RPMI7951 (cell line): ENCODE data around the gene ARHGAP26. TPM values are rescaled to one million over a fixed set of nuclear protein-coding genes. Genes with fewer than 3 reads are reported as not detected.

Experiments used
- DNase-seq: peaks from one replicate; pipeline ENCODE4 v3.0.0-alpha.2; 2012; ENCODE audit warnings: low read depth
- total RNA-seq: library from RNA; depleted of rRNA; stranded (reverse); fragments of >200 nt; shearing (Covaris generic); gene quantifications from 2 replicates; pipeline ENCODE4 v1.2.3, GENCODE V29; 2014

The ARHGAP26 gene
- total RNA-seq, 1 experiment from 2014 or later: 1.1 TPM

GRCh38 chr5:142829801-142830220, 59.6 kb downstream of the ARHGAP26 start:
- DNase-seq: no peak

DNA sequence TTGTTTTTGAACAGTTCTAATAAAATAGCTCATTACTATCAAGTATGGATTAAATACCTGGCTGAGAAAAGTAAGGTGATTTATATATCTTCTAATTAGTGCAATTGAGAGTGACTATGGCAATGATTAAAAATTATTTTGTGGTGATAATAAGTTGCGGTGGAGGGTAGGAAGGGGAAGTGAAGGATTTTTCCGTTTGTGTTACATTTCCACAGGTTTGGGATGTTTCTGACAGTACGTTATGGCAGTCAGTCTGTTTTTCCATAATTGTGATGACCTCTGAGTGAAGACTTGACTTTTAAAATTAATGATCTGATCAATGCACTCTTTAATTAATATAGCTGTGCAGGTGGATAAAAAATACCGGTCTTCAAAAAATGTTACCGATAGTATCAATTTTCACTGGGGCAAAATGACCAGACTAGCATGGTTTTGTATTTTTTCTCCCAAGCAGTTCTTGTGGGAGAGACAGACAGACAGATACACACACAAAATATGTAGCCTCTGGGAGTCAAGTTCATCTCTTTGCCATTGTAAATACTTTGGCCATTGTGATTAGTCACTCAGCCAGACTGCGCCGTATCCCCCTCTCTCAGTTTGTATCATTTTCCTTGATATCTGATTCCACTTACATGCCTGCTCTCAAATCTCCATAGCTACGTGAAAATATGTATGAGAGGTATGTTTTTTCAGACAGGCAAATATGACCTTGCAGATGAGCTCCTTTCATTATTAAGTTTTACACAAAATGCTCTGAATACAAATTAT, 60.2 kb downstream of the ARHGAP26 start:
- DNase-seq: peak; percentile 37

GRCh38 chr5:142831009-142831383, 60.8 kb downstream of the ARHGAP26 start:
- DNase-seq: no peak

DNA sequence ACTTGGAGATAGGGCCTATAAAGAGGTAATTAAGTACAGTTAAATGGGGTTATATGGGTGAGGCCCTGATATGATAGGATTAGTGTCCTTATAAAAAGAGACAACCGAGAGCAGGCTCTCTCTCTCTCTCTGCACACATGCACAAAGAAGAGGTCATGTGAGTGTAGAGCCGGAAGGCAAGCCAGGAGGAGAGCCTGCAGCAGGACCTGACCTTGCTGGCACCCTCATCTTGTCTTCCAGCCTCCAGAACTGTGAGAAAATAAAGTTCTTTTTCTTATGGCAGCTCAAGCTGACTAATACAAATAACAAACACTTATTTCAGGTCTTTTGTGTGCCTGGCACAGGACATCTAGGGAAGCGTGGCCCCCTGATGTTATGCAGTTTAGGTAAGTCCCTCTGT, 62.1 kb downstream of the ARHGAP26 start:
- no peak for DNase-seq

DNA sequence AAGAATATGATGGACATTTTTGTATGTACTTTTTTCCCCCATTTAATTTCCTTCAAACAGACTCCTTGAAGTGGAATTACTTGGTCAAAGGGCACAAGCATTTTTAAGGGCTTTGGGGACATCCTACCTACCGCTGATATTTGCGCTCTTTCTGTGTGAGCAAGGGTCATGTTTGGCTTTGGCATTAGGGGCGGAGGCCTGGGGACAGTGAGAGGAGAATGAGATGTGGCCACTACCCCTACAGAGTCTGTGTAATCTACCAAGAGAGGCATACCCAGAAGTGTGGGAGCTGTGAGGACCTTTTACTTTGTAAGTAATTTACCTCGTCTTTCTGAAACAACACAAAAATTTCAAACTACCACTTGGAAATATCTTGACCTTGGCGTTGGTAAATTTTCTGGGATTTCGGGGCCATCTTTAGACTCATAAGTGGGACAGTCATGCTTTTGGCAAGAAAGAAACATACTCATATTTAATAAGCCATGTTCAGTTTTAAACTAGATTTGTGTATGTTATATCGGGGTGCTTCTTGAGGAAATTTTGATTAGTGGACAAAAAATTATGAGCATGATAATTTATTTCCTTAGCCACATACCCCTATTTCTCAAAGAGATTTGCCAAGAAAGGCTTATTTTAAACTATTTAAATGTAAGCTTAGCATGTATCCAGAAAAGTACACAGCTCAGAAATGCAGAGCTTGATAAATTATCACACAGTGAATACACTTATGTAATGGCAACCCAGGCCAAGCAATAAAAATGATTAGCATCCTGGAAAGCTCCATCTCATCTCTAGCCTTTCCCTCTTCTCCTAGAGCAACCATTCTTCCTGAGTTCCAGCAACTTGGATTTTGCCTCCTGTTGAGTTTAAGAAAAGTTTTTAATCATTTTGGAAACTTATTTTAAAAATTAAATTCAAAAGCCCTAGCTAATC, 63.6 kb downstream of the ARHGAP26 start:
- DNase-seq: no peak

DNA sequence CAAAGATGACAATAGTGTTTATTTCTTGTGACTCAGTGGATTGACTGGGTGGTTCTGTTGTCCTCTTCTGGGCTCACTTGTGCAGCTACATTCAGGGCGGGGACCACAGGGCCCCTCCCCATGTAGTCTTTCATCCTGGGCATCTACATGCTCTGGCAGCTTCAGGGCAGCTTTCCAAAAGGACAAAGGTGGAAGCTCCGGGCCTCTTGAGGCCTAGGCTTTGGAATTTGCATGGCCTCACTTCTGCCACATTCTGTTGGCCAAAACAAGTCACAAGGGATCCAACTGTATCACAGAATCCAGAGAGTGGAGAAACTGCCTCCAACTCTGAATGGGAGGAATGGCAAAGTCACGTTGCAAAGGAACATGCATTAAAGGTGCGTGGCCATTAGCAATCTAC, 64.3 kb downstream of the ARHGAP26 start:
- DNase-seq: no peak

DNA sequence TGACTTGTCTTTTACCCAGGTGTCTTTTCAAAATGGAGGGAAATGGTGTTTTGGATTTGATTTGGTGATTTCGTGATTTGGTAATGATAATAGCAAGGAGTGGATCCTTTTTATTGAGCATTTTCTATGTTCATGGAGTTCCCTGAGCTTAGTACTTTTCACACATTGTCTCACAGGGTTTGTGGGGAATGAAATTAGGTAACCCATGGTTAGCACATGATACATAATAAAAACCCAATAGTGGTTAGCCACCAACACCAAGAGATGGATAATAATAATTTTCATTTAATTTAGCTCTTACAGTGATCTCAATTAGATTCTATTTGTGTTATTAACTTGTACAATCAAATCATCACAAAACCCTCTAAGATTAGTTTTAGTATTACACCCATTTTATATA, 65.4 kb downstream of the ARHGAP26 start:
- DNase-seq: no peak

DNA sequence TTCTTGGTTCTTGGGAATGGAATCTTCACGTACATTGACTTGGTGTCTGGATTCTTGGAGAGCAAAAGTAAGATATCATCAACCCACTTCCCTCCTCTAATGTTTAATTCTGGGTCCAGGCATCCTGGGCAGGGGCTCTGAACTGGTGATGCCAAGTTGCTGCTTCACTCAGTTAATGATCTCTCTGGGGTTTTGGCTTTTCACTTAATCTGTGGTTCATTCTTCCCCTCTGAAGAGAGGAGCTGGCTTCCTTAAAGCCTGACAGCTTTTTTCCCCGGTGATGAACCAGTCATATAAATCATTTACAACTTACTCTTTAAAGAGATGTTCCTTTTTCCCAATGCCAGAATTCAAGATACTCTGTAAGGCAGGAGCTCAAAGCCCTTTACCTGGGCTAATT, 65.9 kb downstream of the ARHGAP26 start:
- no peak for DNase-seq

- no peak for DNase-seq
Observed at GRCh38 chr5:142837081-142837725, 67.0 kb downstream of the ARHGAP26 start.

GRCh38 chr5:142838845-142839244, 68.7 kb downstream of the ARHGAP26 start:
- DNase-seq: no peak

GRCh38 chr5:142839711-142840346, 69.7 kb downstream of the ARHGAP26 start:
- no peak for DNase-seq

DNA sequence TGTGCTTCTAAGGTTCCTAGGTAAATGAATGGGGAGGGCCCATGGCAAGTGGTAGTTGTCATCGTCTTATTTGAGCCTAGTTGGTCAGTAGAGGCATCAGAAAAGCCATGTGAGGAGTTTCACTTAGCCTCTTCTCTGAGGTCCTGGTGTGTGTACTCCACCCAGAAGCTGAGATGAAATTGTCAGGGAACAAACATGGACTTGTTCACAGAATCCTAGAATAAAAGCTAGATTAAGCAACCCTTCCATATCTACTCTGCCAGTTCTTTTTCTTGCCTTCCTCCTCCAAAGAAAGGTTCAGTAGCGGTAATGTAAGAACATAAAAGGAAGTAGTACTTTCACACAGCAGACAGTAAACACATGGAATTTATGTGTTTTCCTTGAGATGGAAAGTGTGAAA, 70.4 kb downstream of the ARHGAP26 start:
- no peak for DNase-seq

DNA sequence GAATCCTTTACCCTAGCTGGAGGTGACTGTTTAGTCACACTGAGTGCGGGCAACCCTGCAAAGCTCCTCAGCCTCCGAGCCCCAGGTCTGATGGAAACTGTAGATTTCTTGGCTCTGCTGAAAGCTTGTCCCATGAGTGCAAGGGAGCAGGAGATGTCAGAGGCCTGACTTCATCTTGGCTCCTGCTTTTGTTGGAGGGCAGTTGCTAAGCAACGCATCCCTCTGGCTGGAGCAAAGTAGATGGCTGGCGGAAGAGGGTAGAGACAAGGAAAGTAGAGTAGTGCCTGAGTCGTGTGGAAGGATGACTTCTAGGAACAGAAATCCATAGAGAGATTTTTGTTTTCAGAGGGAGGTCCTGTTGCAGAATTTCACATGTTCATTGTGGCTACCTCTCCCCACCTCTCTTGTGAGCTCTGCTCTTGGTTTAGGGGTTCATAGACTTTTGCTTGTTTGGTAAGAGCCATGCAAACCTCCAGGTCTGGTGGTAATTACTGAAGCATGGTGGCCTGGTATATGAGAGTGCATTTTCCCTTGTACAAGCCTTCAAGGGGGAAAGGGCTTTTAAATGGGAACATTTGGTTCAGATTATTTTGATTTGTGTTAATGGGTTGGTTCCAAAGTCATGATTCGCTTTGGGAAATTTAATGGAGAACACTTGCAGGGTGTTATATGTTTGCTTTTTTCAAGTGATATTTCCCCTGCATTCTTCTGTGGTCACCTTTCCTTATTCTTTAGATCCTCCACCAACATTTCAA, 71.5 kb downstream of the ARHGAP26 start:
- peak; percentile 18 for DNase-seq

GRCh38 chr5:142842994-142843905, 73.1 kb downstream of the ARHGAP26 start:
- no peak for DNase-seq

- no peak for DNase-seq
Observed at GRCh38 chr5:142844866-142845265, 74.7 kb downstream of the ARHGAP26 start.

DNA sequence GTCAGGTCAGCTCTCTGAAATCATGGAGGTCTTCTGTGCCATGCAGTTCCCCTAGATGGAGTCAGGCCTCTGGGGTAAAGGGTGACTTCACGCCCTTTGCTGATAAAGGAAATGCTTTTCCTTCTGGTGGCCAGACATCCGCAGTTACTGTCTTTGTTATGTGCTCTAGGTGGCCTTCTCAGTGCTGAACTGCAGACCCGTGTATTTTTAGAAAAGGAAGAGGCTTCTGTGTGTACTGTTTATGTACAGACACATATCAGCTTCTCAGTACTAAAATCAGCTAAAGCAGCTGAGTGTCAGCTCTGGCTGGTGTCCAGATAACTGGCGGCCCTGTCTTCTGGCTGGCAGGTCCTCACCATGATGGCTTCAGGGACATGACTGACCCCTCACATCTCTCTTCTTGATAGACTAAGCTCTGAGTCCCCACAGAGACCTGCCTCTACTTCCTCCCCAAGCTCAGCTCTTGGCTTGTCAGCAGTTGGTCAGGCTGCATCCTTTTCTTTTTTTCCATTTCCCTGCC, 75.3 kb downstream of the ARHGAP26 start:
- no peak for DNase-seq

GRCh38 chr5:142845954-142846398, 75.8 kb downstream of the ARHGAP26 start:
- DNase-seq: no peak

- no peak for DNase-seq
Observed at GRCh38 chr5:142846406-142846805, 76.2 kb downstream of the ARHGAP26 start.

- DNase-seq: peak; percentile 7
Observed at GRCh38 chr5:142847898-142848790, 78.0 kb downstream of the ARHGAP26 start.
